SK-N-MC (cell line): Measurements from ENCODE around the gene ATOH7.

Source experiments
- EZH2 ChIP-seq: fragments of 200-600 bp; sonication (generic); IDR thresholded peaks from one replicate; pipeline ENCODE4 v1.6.1; 2017; ENCODE audit warnings: antibody characterized with exemption
- FOXP2 ChIP-seq: optimal IDR thresholded peaks from 2 replicates; pipeline ENCODE3; 2011; ENCODE audit warnings: mild to moderate bottlenecking, moderate library complexity; ENCODE audit not compliant: insufficient read depth; ENCODE audit errors: extremely low read length, control extremely low read depth
- POLR2AphosphoS5 ChIP-seq: IDR thresholded peaks from 2 replicates; pipeline ENCODE4 v1.6.1; 2012; ENCODE audit warnings: mild to moderate bottlenecking, low read depth, low read length, borderline replicate concordance

DNA sequence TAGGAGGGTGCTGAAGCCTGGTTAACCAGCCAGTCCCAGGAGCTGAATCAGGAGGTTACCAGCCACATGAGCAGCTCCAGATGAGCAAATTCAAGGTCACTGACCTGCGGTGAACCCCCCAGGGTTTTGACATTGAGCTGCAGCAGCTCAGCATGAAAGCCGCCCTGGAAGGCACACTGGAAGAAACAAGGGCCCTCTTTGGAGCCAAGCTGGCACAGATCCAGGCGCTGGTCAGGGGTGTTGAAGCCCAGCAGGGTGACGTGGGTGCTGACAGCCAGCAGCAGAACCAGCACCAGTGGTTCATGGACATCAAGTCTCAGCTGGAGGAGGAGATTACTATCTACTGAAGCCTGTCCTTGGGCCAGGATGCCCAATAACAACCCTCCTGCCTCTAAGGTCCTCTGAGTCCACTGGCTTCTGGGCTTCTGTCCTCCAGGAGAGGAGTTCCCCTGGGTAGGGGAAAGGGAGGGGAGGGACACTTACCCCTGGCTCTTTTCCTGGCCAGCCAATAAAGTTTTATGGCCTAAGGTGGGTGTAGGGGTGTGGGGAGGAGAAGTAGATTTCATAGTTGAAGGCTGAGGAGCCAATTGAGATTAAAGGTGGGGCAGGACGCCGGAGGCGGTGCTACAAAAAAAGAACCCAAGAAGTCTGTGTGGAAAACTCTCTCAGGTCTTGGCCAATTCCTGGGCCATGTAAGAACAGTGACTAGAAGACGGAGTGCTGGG lies 29.4 kb upstream of the ATOH7 start:
- TF ChIP-seq POLR2AphosphoS5 = no peak
- no peak for TF ChIP-seq EZH2
- no peak for TF ChIP-seq FOXP2
